Tibial nerve (tissue), 4 donors: ENCODE data around the gene ASIC3. TPM values are rescaled to one million over a fixed set of nuclear protein-coding genes. Genes with fewer than 3 reads are reported as not detected.

Source experiments
- DNase-seq, 2 donors: peaks; one replicate each; pipeline ENCODE4 v3.0.0-alpha.2; 2019; ENCODE audit warnings: low spot score in 2 of 2
- H3K27ac ChIP-seq, 4 donors: fragments of 200-600 bp; sonication (generic) in 3 of 4; one replicate each; pipeline ENCODE4 v1.5.1; 2017 to 2019; ENCODE audit warnings: mild to moderate bottlenecking in 1 of 4
- H3K27me3 ChIP-seq, 2 donors: fragments of 200-600 bp; sonication (generic) in 1 of 2; one replicate each; pipeline versions ENCODE4 v1.5.1 to v1.6.0; 2017 to 2019
- H3K36me3 ChIP-seq, 3 donors: fragments of 200-600 bp; sonication (generic); one replicate each; pipeline ENCODE4 v1.5.1; 2018 to 2019
- H3K4me1 ChIP-seq, 4 donors: fragments of 200-600 bp; sonication (generic) in 3 of 4; one replicate each; pipeline ENCODE4 v1.5.1; 2017 to 2019
- H3K4me3 ChIP-seq, 4 donors: fragments of 200-600 bp; sonication (generic) in 3 of 4; one replicate each; pipeline ENCODE4 v1.5.1; 2017 to 2019; ENCODE audit warnings: mild to moderate bottlenecking in 1 of 4, moderate library complexity in 1 of 4
- H3K9me3 ChIP-seq, 4 donors: fragments of 200-600 bp; sonication (generic) in 3 of 4; one replicate each; pipeline ENCODE4 v1.5.1; 2017 to 2019
- EP300 ChIP-seq, 2 donors: sonication (generic); formaldehyde crosslinking; IDR thresholded peaks; one replicate each; pipeline ENCODE4 v1.6.1; 2017; ENCODE audit warnings: antibody characterized with exemption in 2 of 2, mild to moderate bottlenecking in 1 of 2
- POLR2A ChIP-seq, 2 donors: fragments of 450-650 bp; IDR thresholded peaks; one replicate each; pipeline ENCODE4 v1.6.1; 2017; ENCODE audit warnings: antibody characterized with exemption in 2 of 2, mild to moderate bottlenecking in 2 of 2, moderate library complexity in 2 of 2
- WGBS, 2 donors: methylation state at CpG; one replicate each; pipeline ENCODE4 v1.1.5; 2018; 5-methylcytosine and 5-hydroxymethylcytosine counted together
- total RNA-seq, 4 donors: library from RNA; depleted of rRNA; stranded (reverse); fragments of >200 nt; gene quantifications; one replicate each; pipeline ENCODE4 v1.1.0, GENCODE V29; 2016
- TF ChIP-seq, protein P1 (sequence below), 5 experiments: fragments of 200-600 bp in 3 of 5; fragments of 450-650 bp in 2 of 5; sonication (generic) in 3 of 5; IDR thresholded peaks; one replicate each; pipeline ENCODE4 v1.5.1; 2016 to 2019; ENCODE audit warnings: antibody characterized with exemption in 5 of 5, mild to moderate bottlenecking in 3 of 5, moderate library complexity in 2 of 5

Gene ASIC3
- total RNA-seq, 4 donors from 2014 or later, result 1.7 to 6.0 (median 4.0) TPM

GRCh38 chr7:151008143-151008510 lies 40.2 kb upstream of the ASIC3 start:
- Histone ChIP-seq H3K4me3 (peak overlapping the region in 1 of 4 donors; percentile 4), H3K9me3 (no peaks in the 10 kb centered on the region), H3K4me1 (peaks cover 0 to 34% (median 5%) of the 10 kb centered on the region in 4 donors), H3K27me3 (peaks cover 0 to 62% of the 10 kb centered on the region in 2 donors), H3K36me3 (no peaks in the 10 kb centered on the region), H3K27ac (no peak overlapping the region)
- TF ChIP-seq EP300 (IDR thresholded peaks at IDR 0.05), result no peak
- TF ChIP-seq POLR2A (IDR thresholded peaks at IDR 0.05), result no peak
- TF ChIP-seq, protein P1, sequence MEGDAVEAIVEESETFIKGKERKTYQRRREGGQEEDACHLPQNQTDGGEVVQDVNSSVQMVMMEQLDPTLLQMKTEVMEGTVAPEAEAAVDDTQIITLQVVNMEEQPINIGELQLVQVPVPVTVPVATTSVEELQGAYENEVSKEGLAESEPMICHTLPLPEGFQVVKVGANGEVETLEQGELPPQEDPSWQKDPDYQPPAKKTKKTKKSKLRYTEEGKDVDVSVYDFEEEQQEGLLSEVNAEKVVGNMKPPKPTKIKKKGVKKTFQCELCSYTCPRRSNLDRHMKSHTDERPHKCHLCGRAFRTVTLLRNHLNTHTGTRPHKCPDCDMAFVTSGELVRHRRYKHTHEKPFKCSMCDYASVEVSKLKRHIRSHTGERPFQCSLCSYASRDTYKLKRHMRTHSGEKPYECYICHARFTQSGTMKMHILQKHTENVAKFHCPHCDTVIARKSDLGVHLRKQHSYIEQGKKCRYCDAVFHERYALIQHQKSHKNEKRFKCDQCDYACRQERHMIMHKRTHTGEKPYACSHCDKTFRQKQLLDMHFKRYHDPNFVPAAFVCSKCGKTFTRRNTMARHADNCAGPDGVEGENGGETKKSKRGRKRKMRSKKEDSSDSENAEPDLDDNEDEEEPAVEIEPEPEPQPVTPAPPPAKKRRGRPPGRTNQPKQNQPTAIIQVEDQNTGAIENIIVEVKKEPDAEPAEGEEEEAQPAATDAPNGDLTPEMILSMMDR (IDR thresholded peaks at IDR 0.05), result no peak
- 47 to 51% methylated on average over 11 of the region's 11 CpGs for WGBS, 2 donors
- no peak for DNase-seq

DNA sequence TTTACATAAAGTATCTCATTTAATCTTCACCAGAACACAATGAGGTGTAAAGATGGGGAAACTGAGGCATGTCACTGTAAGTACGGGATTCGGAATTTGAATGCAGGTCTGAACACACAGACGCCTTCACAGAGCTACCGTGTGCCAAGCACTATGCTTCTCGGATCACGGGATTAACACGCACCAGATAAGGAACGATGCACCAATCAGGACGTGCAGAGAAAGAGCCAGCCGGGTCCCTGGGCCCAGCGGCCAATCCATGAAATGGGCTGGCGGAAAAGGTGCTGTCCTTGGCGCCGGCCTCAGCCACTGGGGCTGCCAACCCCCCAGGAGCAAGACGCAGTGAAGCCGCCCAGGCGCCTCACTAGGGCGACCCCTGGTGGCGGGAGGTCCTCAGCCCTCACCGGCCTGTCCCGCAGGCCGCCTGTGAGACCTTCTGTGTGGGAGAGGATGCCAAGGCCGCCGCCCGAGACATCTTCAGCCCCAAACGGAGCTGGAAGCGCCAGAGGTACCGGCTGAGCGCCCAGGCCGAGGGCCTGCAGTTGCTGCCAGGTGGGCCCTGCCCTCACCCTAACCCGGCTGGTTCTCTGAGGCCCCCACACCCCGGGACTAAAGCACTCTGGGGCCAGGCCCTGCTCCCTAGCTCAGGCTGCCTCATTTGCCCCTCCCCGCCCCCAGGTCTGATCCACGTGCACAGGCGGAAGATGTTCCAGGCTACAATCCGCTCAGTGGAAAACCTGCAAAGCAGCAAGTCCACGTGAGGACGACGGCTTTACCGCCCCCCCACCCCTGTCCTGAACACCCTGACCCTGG lies 39.6 kb upstream of the ASIC3 start:
- DNase-seq, result no peak
- Histone ChIP-seq H3K4me1 (peaks cover 0 to 40% (median 11%) of the 10 kb centered on the region in 4 donors), H3K9me3 (no peaks in the 10 kb centered on the region), H3K36me3 (no peaks in the 10 kb centered on the region), H3K27me3 (peaks cover 0 to 63% of the 10 kb centered on the region in 2 donors), H3K4me3 (peak overlapping the region in 1 of 4 donors; percentile 4), H3K27ac (no peak overlapping the region)
- 57% methylated on average over 34 to 39 of the region's 40 CpGs for WGBS, 2 donors
- TF ChIP-seq EP300 (IDR thresholded peaks at IDR 0.05), result no peak
- TF ChIP-seq, protein P1 (IDR thresholded peaks at IDR 0.05), result peak; percentile 43 to 68 (median 58)

- Histone ChIP-seq H3K36me3 (no peaks in the 10 kb centered on the region), H3K4me3 (no peak overlapping the region), H3K27me3 (peaks cover 2 to 67% of the 10 kb centered on the region in 2 donors), H3K9me3 (no peaks in the 10 kb centered on the region), H3K27ac (no peak overlapping the region), H3K4me1 (peaks cover 0 to 45% (median 16%) of the 10 kb centered on the region in 4 donors)
- WGBS, 2 donors, result 35 to 67% methylated on average over 8 to 10 of the region's 22 CpGs
- TF ChIP-seq EP300 (IDR thresholded peaks at IDR 0.05) (no peak), POLR2A (IDR thresholded peaks at IDR 0.05) (no peak)
- TF ChIP-seq, protein P1 (IDR thresholded peaks at IDR 0.05), result no peak
- no peak for DNase-seq
Observed at GRCh38 chr7:151009327-151010036, 38.8 kb upstream of the ASIC3 start.

DNA sequence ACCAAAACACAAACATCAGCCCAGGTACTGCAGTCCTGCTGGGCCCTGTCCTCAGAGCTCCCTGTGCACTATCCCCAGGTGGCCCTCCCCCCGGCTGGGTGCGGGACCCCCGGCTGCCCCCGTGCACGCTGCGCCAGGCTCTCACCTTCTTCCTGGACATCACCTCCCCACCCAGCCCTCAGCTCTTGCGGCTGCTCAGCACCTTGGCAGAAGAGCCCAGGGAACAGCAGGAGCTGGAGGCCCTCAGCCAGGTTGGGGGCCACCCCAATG lies 38.4 kb upstream of the ASIC3 start:
- Histone ChIP-seq H3K36me3 (no peaks in the 10 kb centered on the region), H3K4me3 (no peak overlapping the region), H3K27me3 (peaks cover 2 to 72% of the 10 kb centered on the region in 2 donors), H3K9me3 (no peaks in the 10 kb centered on the region), H3K27ac (no peak overlapping the region), H3K4me1 (peaks cover 0 to 45% (median 16%) of the 10 kb centered on the region in 4 donors)
- DNase-seq, result no peak
- WGBS, 2 donors, result 41% methylated on average over 7 of the region's 7 CpGs; no CpG with 5 or more reads in 1 of the 2 donors
- TF ChIP-seq, protein P1 (IDR thresholded peaks at IDR 0.05), result no peak
- TF ChIP-seq EP300 (IDR thresholded peaks at IDR 0.05), result no peak
- no peak for TF ChIP-seq POLR2A (IDR thresholded peaks at IDR 0.05)
